BJ (cell line): Measurements from ENCODE around the gene ALK. TPM values are rescaled to one million over a fixed set of nuclear protein-coding genes. Genes with fewer than 3 reads are reported as not detected.

Experiments
- CTCF ChIA-PET: fragments of 350-600 bp; formaldehyde crosslinking; extraction: SDS; loops from one replicate; lab custom pipeline; 2021; ENCODE audit warnings: antibody characterized with exemption, inconsistent platforms; lab: Yijun Ruan, JAX
- POLR2A ChIA-PET: fragments of 300-600 bp; sonication (Branson Sonifier 250); formaldehyde crosslinking; extraction: SDS; loops from one replicate; lab custom pipeline; 2021; ENCODE audit warnings: antibody characterized with exemption; lab: Charles Lee
- DNase-seq: peaks from one replicate; pipeline ENCODE4 v3.0.0-alpha.2; 2011; ENCODE audit warnings: low read depth
- H3K27me3 ChIP-seq: 2 replicates; pipeline ENCODE4 v1.6.0; 2011; ENCODE audit warnings: low read length; ENCODE audit not compliant: control insufficient read depth, insufficient read depth
- H3K36me3 ChIP-seq: 2 replicates; pipeline ENCODE4 v1.5.1; 2011; ENCODE audit warnings: low read length; ENCODE audit not compliant: control insufficient read depth, insufficient read depth
- H3K4me3 ChIP-seq: 2 replicates; pipeline ENCODE4 v1.5.1; 2011; ENCODE audit warnings: low read depth, mild to moderate bottlenecking, control low read depth, low read length
- polyA plus RNA-seq: library from polyadenylated mRNA; depleted of rRNA; stranded (reverse); fragments of >200 nt; gene quantifications from 2 replicates; pipeline ENCODE4 v1.2.3, GENCODE V29; 2011
- TF ChIP-seq, protein P1 (sequence below): IDR thresholded peaks from 2 replicates; pipeline ENCODE4 v1.5.1; 2011; ENCODE audit warnings: low read depth, mild to moderate bottlenecking, control low read depth, inconsistent platforms, low read length, moderate library complexity; ENCODE audit not compliant: insufficient read depth

Gene ALK
- polyA plus RNA-seq, 1 experiment = not detected

DNA sequence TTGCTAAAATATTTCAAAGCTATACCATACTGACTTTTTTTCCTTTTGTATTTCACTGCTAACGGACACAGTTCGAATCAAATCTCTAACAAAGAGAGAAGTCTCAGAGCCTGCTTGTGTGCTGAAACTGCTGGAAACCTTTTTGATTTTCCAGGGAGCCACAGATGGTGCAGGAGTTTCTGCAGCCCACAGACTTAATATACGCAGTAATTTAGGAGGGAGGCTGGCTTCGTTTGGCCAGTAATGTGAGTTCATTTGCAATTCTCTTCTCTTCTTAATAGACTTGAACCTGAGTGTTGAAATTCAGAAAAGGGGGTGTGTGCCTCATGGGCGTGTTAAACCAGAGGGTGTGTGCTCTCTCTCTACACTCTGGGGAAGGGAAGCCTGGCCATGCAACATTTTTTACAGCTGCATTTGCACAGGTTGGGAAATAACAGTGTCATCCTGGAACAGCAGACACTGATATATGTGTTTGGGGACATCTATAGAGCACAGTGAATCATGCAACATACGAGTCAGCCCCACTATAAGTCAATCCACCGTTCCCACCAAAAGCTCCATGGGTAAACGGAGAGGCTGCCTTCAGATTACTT is 473.2 kb downstream of the ALK start:
- Histone ChIP-seq H3K27me3 (no peaks in the 10 kb centered on the region), H3K36me3 (no peaks in the 10 kb centered on the region), H3K4me3 (no peak overlapping the region)
- POLR2A ChIA-PET = no interaction called here
- TF ChIP-seq, protein P1, sequence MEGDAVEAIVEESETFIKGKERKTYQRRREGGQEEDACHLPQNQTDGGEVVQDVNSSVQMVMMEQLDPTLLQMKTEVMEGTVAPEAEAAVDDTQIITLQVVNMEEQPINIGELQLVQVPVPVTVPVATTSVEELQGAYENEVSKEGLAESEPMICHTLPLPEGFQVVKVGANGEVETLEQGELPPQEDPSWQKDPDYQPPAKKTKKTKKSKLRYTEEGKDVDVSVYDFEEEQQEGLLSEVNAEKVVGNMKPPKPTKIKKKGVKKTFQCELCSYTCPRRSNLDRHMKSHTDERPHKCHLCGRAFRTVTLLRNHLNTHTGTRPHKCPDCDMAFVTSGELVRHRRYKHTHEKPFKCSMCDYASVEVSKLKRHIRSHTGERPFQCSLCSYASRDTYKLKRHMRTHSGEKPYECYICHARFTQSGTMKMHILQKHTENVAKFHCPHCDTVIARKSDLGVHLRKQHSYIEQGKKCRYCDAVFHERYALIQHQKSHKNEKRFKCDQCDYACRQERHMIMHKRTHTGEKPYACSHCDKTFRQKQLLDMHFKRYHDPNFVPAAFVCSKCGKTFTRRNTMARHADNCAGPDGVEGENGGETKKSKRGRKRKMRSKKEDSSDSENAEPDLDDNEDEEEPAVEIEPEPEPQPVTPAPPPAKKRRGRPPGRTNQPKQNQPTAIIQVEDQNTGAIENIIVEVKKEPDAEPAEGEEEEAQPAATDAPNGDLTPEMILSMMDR = no peak
- CTCF ChIA-PET = interaction anchor here (0.6 kb wide), 1 partner anchor 522 kb away, joined by 3 read pairs; no protein-coding TSS in a partner anchor
- no peak for DNase-seq

DNA sequence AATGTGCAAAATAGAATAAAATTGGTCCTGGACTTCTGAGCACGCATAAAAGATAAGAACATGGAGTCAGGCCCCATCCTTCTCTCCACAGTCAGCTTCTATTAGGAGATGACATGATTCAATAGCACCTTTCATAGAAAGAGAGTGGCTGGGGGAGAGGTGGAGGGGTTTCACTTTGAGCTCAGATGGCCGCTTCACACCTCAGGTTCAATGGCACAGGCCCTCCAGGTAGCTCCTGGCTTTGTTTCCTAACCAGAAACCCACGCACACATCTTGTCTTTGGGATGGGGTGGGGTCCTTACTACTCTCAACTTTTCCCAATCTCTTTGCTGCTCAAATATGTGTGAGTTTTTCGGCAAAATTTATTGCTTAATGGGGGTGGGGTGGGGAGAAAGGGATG is 473.9 kb downstream of the ALK start:
- Histone ChIP-seq H3K36me3 (no peaks in the 10 kb centered on the region), H3K27me3 (no peaks in the 10 kb centered on the region), H3K4me3 (no peak overlapping the region)
- TF ChIP-seq, protein P1 = no peak
- CTCF ChIA-PET = interaction anchor here (0.6 kb wide), 2 partner anchors 31 to 522 kb away, joined by 3 read pairs; no protein-coding TSS in a partner anchor
- POLR2A ChIA-PET = no interaction called here
- no peak for DNase-seq

DNA sequence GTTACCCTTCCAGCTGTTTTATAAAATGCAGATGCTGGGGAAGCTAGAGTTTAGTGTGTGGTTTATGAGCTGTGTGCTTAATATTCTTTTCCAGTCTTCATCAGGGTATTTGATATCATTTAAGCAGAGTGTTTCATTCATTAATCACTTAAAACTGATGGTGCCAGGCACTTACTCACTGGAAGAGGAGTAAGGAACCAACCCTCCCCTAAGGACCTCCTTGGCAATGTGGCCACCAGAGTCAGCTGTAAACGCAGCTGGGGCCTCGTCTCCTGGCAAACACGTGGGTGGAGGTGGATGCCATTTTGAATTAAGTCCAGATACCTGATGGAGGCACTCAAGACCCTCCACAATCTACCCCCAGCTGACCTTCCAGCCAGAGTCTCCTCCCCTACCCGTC is 474.5 kb downstream of the ALK start:
- Histone ChIP-seq H3K27me3 (no peaks in the 10 kb centered on the region), H3K36me3 (no peaks in the 10 kb centered on the region), H3K4me3 (no peak overlapping the region)
- CTCF ChIA-PET = interaction anchor here (0.6 kb wide), 1 partner anchor 32 kb away, joined by 3 read pairs; no protein-coding TSS in a partner anchor
- peak; percentile 4 for DNase-seq
- TF ChIP-seq, protein P1 = no peak
- POLR2A ChIA-PET = no interaction called here

DNA sequence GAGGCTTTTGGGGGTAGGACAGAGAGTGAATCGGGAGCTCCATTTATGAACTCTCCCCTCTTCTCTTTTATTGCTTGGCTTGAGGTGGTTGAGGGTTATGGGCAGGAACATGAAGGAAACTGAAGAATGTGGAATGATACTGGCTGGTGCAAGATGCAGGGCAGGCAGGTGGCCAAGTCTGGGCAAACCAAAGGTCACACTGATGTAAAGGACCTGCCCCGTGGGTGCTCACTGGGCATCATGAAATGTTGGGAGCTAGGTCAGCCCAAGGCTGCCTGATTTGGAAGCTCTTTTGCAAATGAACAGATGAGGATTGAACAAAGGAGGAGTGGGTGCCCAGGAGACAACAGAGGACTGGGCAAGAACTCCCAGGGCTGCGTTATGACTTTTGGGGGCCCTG is 477.2 kb downstream of the ALK start:
- POLR2A ChIA-PET = interaction anchor here (0.5 kb wide), 1 partner anchor 19 kb away, joined by 3 read pairs; no protein-coding TSS in a partner anchor

DNA sequence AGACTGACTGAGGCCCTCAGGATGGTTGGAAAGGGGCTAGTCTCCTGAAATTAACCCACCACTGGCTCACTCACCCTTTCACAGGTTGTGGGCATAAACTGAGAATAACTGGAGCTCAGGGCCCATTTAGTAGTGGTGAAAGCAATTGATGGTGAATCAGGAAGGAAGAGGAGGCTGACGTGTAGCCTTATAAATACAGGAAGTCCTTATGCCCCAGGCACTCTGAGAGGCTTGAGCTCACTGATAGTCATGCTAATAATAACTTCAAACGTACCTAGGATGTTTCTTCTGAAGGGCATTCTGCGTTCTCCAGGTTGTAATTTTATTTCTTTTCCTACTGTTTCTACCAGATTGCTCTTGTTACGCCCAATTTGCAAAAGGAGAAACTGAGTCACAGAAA is 477.8 kb downstream of the ALK start:
- ChIA-PET POLR2A (interaction anchor here (0.5 kb wide), 1 partner anchor 19 kb away, joined by 3 read pairs; no protein-coding TSS in a partner anchor), CTCF (no interaction called here)
- Histone ChIP-seq H3K36me3 (no peaks in the 10 kb centered on the region), H3K4me3 (no peak overlapping the region), H3K27me3 (no peaks in the 10 kb centered on the region)
- DNase-seq = no peak
- TF ChIP-seq, protein P1 = no peak

More for the DNA sequence above, 477.2 kb downstream of the ALK start:
- CTCF ChIA-PET = no interaction called here
- Histone ChIP-seq H3K27me3 (no peaks in the 10 kb centered on the region), H3K4me3 (no peak overlapping the region), H3K36me3 (no peaks in the 10 kb centered on the region)
- DNase-seq = no peak
- TF ChIP-seq, protein P1 = no peak
